SU-DHL-6 (cell line): ENCODE measurements around the gene NNMT.

ENCODE experiments used
- CTCF ChIP-seq: fragments of 200-600 bp; sonication (generic); IDR thresholded peaks from one replicate; pipeline ENCODE4 v1.5.1; 2017; ENCODE audit warnings: antibody characterized with exemption, mild to moderate bottlenecking, low read length, moderate library complexity; ENCODE audit not compliant: insufficient read depth, poor library complexity, severe bottlenecking
- EZH2phosphoT487 ChIP-seq: fragments of 200-600 bp; sonication (generic), shearing (Covaris generic); conservative IDR thresholded peaks from 2 replicates; pipeline ENCODE4 v1.6.1; 2018; ENCODE audit warnings: mild to moderate bottlenecking, antibody characterized with exemption, low read length, moderate library complexity, mixed read lengths

GRCh38 chr11:114307524-114308203, 11.5 kb downstream of the NNMT start:
- TF ChIP-seq CTCF (no peak), EZH2phosphoT487 (no peak)
